Common myeloid progenitor, CD34-positive (primary cell): ENCODE measurements around the gene PIGM.

Experiments used
- CTCF ChIA-PET: fragments of 350-600 bp; sonication (Branson Sonifier 250); formaldehyde crosslinking; loops from one replicate; lab custom pipeline; 2021; ENCODE audit warnings: antibody characterized with exemption; lab: Charles Lee
- POLR2A ChIA-PET: fragments of 350-600 bp; sonication (Branson Sonifier 250); formaldehyde crosslinking; loops from one replicate; lab custom pipeline; 2021; ENCODE audit warnings: antibody characterized with exemption; lab: Charles Lee
- DNase-seq, 3 donors: peaks; one replicate each; pipeline versions ENCODE4 v3.0.0 to v3.0.0-alpha.2; 2013
- H3K27ac ChIP-seq, 2 experiments: 1 replicate in 1 of 2; 2 replicates in 1 of 2; pipeline ENCODE4 v1.7.0; 2013; ENCODE audit warnings: inconsistent platforms in 2 of 2, low read length in 2 of 2, mild to moderate bottlenecking in 2 of 2, low read depth in 1 of 2, moderate library complexity in 1 of 2; ENCODE audit not compliant: severe bottlenecking in 2 of 2, insufficient read depth in 1 of 2, poor library complexity in 1 of 2
- H3K27me3 ChIP-seq, 5 experiments: replicated peaks in 2 of 5; 1 replicate in 3 of 5; 2 replicates in 2 of 5; pipeline versions ENCODE4 v1.6.1 to v1.7.0; 2013; ENCODE audit warnings: low read length in 4 of 5, mild to moderate bottlenecking in 2 of 5, moderate library complexity in 2 of 5, inconsistent platforms in 1 of 5; ENCODE audit not compliant: insufficient read depth in 5 of 5, control insufficient read depth in 4 of 5
- H3K36me3 ChIP-seq, 4 experiments: 1 replicate in 2 of 4; 2 replicates in 2 of 4; pipeline versions ENCODE4 v1.6.1 to v1.7.0; 2013; ENCODE audit warnings: low read length in 3 of 4, control low read depth in 1 of 4, mild to moderate bottlenecking in 1 of 4; ENCODE audit not compliant: control insufficient read depth in 4 of 4, insufficient read depth in 4 of 4
- H3K4me1 ChIP-seq, 4 experiments: 1 replicate in 3 of 4; 2 replicates in 1 of 4; pipeline versions ENCODE4 v1.6.1 to v1.7.1; 2013; ENCODE audit warnings: low read length in 3 of 4, mild to moderate bottlenecking in 3 of 4, control low read depth in 1 of 4, inconsistent platforms in 1 of 4, moderate library complexity in 1 of 4; ENCODE audit not compliant: control insufficient read depth in 4 of 4, insufficient read depth in 4 of 4; ENCODE audit errors: control extremely low read depth in 1 of 4
- H3K4me3 ChIP-seq, 7 experiments: 1 replicate in 4 of 7; 2 replicates in 3 of 7; pipeline versions ENCODE4 v1.5.1 to v1.7.0; 2013; ENCODE audit warnings: mild to moderate bottlenecking in 7 of 7, low read length in 6 of 7, moderate library complexity in 6 of 7, inconsistent platforms in 2 of 7, low read depth in 2 of 7, control low read depth in 1 of 7; ENCODE audit not compliant: insufficient read depth in 4 of 7, control insufficient read depth in 1 of 7; ENCODE audit errors: extremely low read depth in 1 of 7
- H3K9me3 ChIP-seq, 5 experiments: 1 replicate in 4 of 5; 2 replicates in 1 of 5; pipeline versions ENCODE4 v1.6.1 to v1.7.1; 2013; ENCODE audit warnings: low read length in 4 of 5, mild to moderate bottlenecking in 2 of 5, inconsistent platforms in 1 of 5, low read depth in 1 of 5, moderate library complexity in 1 of 5; ENCODE audit not compliant: control insufficient read depth in 4 of 5, insufficient read depth in 2 of 5; ENCODE audit errors: control extremely low read depth in 1 of 5
- WGBS: methylation state at CpG from one replicate; pipeline ENCODE4 v1.1.5; 2013; ENCODE audit not compliant: insufficient coverage; 5-methylcytosine and 5-hydroxymethylcytosine counted together

The PIGM gene

DNA sequence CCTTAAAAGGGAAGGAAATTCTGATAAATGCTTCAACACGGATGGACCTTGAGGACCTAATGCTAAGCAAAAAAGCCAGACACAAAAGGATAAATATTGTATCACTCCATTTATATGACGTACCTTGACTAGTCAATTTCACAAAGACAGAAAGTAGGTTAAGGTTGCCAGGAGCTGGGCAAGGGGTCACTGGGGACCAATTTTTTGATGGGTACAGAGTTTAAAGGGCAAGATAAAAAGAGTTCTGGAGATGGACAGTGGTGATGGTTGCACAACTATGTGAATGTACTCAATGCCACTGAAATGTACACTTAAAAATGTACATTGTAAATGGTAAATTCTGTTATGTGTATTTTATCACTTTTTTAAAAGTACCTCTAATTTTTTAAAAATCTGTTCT, 45.7 kb downstream of the PIGM start:
- no peak for DNase-seq
- POLR2A ChIA-PET, result no interaction called here
- WGBS, result 100% methylated on average over 1 of the region's 2 CpGs

DNA sequence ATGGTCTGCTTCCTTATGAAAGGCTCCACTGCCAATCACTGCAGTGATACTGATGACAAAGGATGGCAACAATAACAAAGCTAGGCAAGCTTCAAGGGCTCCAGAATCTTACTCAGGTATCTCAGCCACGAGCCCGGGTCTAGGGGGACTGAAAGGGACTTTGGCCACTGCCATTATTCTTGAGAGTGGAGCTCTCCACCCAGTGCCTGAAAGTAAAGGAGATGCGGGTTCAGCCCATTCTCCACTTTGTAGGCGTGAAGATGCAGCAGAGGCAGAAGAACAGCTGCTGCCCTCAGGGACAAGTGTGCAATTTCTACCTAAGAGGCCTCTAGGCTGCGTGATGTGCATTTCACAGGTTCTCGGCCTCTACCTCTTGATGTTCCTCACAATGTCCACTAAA, 46.3 kb downstream of the PIGM start:
- Histone ChIP-seq H3K4me3 (no peak overlapping the region), H3K27me3 (peaks cover 0 to 2% (median 0%) of the 10 kb centered on the region in 5 experiments), H3K9me3 (no peaks in the 10 kb centered on the region), H3K27ac (no peak overlapping the region), H3K36me3 (no peaks in the 10 kb centered on the region), H3K4me1 (no peaks in the 10 kb centered on the region)
- CTCF ChIA-PET, result interaction anchor here (1.2 kb wide), 1 partner anchor 14 kb away, joined by 3 read pairs; no protein-coding TSS in a partner anchor
- DNase-seq, result no peak
- WGBS, result 98% methylated on average over 4 of the region's 6 CpGs
- POLR2A ChIA-PET, result no interaction called here

More for the DNA sequence above, 45.7 kb downstream of the PIGM start:
- Histone ChIP-seq H3K36me3 (no peaks in the 10 kb centered on the region), H3K4me1 (peaks cover 0 to under 1% (median under 1%) of the 10 kb centered on the region in 4 experiments), H3K27ac (no peak overlapping the region), H3K4me3 (no peak overlapping the region), H3K9me3 (no peaks in the 10 kb centered on the region), H3K27me3 (peaks cover 0 to 2% (median 0%) of the 10 kb centered on the region in 5 experiments)
- CTCF ChIA-PET, result no interaction called here

DNA sequence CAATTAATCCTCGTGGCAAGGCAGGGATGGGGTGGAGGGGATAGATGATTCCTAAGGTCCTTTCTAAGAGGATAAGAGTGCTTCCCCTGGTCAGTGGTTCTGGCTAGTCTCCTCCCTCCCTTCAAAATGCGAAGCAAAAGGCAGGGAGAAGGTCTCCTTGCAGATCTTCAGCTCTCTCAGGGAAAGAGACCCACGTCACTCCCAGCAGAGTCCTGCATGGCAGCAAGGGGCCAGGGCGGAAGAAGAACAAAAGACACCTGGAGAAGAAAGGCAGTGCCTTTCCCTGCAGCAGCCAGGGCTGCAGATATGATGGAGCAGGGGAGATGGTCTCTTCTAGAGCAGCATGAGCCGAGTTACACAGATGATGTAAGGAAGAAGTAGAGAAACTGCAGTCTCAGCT, 48.1 kb downstream of the PIGM start:
- no peak overlapping the region for H3K4me3 ChIP-seq
- H3K27me3 ChIP-seq, result peaks cover 0 to 3% (median 0%) of the 10 kb centered on the region in 5 experiments
- WGBS, result 93% methylated on average over 5 of the region's 5 CpGs
- H3K27ac ChIP-seq, result no peak overlapping the region
- POLR2A ChIA-PET, result no interaction called here
- CTCF ChIA-PET, result interaction anchor here (1.3 to 1.4 kb wide), 2 partner anchors 29 to 45 kb away, joined by 3 to 5 read pairs; no protein-coding TSS in a partner anchor
- H3K4me1 ChIP-seq, result no peaks in the 10 kb centered on the region
- no peaks in the 10 kb centered on the region for H3K36me3 ChIP-seq
- no peak for DNase-seq
- H3K9me3 ChIP-seq, result no peaks in the 10 kb centered on the region

DNA sequence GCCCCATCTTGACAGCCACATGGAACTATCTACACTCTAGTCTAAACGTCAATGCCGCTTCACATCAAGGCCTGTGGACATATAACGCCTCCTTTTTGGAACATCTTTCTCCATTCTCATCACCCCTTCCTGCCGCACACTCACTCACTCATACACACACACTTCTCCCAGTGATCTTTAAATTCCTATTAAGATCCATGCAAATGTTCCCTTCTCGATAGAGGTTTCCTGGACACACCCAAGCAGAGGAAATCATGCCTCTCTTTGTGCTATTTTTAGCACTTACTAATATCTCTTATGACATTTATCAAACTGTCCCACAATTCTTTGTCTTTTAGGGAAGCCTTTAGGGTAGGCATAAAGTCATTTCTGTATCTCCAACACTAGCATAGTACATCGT, 49.5 kb downstream of the PIGM start:
- ChIA-PET POLR2A (no interaction called here), CTCF (no interaction called here)
- H3K36me3 ChIP-seq, result no peaks in the 10 kb centered on the region
- H3K27me3 ChIP-seq, result peaks cover 0 to 11% (median 5%) of the 10 kb centered on the region in 5 experiments
- H3K4me1 ChIP-seq, result no peaks in the 10 kb centered on the region
- no peak for DNase-seq
- H3K4me3 ChIP-seq, result no peak overlapping the region
- no peaks in the 10 kb centered on the region for H3K9me3 ChIP-seq
- WGBS, result 93% methylated on average over 4 of the region's 6 CpGs
- H3K27ac ChIP-seq, result no peak overlapping the region

DNA sequence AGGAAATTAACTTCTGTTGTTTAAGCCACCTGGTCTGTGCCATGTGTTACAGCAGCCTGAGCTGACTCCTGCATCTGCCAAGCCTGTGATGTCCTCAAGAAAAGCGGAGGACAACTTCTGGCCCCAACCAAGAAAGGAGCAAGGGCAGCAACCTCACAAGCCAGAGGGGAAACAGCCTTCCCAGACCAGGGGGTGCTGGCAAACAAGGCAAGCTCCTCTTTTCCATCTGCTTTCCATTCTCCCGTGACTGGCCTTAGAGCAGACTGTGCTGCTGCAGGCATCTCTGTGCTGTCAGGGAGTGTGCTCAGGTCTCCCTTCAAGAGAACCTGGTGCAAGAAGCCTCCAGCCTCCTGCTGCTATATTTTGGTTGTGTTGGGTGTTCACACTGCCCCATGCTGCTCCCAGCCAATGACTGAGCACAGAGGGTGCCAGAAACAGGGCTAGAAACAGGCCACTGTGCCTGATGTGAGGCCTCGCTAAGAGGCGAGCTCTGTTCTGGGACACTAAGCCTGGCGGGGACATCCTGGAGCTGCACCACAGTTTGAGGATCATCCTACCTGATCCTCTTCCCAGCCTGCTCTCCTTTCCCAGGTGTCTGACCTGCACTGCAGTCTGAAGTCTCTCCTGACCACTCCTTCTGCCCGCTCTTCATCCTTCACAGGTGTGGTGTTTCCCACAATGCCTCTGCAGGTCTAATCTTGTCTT, 50.3 kb downstream of the PIGM start:
- Histone ChIP-seq H3K4me3 (no peak overlapping the region), H3K9me3 (no peaks in the 10 kb centered on the region), H3K36me3 (no peaks in the 10 kb centered on the region), H3K27me3 (peaks cover 0 to 16% (median 5%) of the 10 kb centered on the region in 5 experiments), H3K4me1 (no peaks in the 10 kb centered on the region), H3K27ac (no peak overlapping the region)
- CTCF ChIA-PET, result interaction anchor here (0.8 kb wide), 1 partner anchor 13 kb away, joined by 3 read pairs; no protein-coding TSS in a partner anchor
- 99% methylated on average over 6 of the region's 6 CpGs for WGBS
- POLR2A ChIA-PET, result no interaction called here
- no peak for DNase-seq

DNA sequence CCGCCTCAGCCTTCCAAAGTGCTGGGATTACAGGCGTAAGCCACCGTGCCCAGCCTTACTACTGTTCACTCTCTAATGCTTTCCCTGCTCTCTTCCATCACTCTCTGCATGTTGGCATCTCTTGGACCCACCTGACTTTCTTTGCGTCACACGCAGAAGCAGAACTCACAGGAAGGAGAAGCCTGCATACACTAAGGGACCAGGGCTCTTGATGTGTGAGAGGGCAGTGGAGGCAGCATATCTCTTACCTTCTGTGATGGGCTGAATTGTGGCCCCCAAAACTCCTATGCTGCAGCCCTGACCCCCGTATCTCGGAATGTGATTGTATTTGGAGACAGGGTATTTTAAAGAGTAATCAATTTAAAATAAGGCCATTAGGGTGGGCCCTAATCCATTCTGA, 51.0 kb downstream of the PIGM start:
- no peak overlapping the region for H3K4me3 ChIP-seq
- POLR2A ChIA-PET, result no interaction called here
- H3K27me3 ChIP-seq, result peaks cover 0 to 16% (median 5%) of the 10 kb centered on the region in 5 experiments
- CTCF ChIA-PET, result interaction anchor here (0.8 kb wide), 1 partner anchor 12 kb away, joined by 3 read pairs; no protein-coding TSS in a partner anchor
- DNase-seq, result no peak
- no peaks in the 10 kb centered on the region for H3K4me1 ChIP-seq
- no peaks in the 10 kb centered on the region for H3K36me3 ChIP-seq
- no peak overlapping the region for H3K27ac ChIP-seq
- no peaks in the 10 kb centered on the region for H3K9me3 ChIP-seq
- 87% methylated on average over 6 of the region's 7 CpGs for WGBS

DNA sequence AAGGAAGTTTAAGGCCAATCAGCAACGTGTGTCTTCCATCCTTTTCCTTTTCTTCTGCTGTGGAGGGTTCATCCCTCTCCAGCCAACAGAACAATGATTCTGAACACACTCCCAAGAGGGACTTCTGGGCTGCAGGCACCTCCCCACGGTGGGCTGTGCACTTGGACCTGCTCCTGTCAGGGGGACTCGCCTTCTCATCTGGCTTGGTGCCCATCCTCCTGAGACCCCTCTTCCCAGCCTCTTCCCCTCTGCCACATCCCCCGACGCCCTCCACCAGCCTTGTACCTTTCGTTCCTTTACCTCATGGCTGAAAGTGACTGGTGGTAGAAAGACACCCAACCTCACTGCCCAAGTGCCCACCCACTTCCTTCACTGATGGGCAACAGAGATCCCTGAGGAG, 51.7 kb downstream of the PIGM start:
- no peak for DNase-seq
- ChIA-PET CTCF (no interaction called here), POLR2A (no interaction called here)
- no peak overlapping the region for H3K4me3 ChIP-seq
- H3K27me3 ChIP-seq, result peaks cover 0 to 19% (median 5%) of the 10 kb centered on the region in 5 experiments
- H3K4me1 ChIP-seq, result no peaks in the 10 kb centered on the region
- WGBS, result 69% methylated on average over 5 of the region's 6 CpGs
- H3K27ac ChIP-seq, result no peak overlapping the region
- no peaks in the 10 kb centered on the region for H3K9me3 ChIP-seq
- H3K36me3 ChIP-seq, result no peaks in the 10 kb centered on the region
